ENCODE results near the gene MOB3A. TPM values are rescaled to one million over a fixed set of nuclear protein-coding genes. Genes with fewer than 3 reads are reported as not detected.

Gene MOB3A
- total RNA-seq, 1 donor from 2014 or later: 15.8 TPM

- no peaks in the 10 kb centered on the region for H3K27me3 ChIP-seq (ENCODE audit: control insufficient read depth, insufficient read depth, low read length)
- no peak overlapping the region for H3K4me3 ChIP-seq (ENCODE audit: low read depth, low read length)
- H3K36me3 ChIP-seq (ENCODE audit: control insufficient read depth, insufficient read depth, low read length): peaks cover 23% of the 10 kb centered on the region
- no peak for TF ChIP-seq CTCF (IDR thresholded peaks at IDR 0.05; ENCODE audit: insufficient read depth, low read length, severe bottlenecking)
- no peak for FAIRE-seq
- DNase-seq (ENCODE audit: low read depth): no peak
Observed at GRCh38 chr19:2083174-2083854, 12.8 kb downstream of the MOB3A start.

GRCh38 chr19:2081873-2082810 is 14.0 kb downstream of the MOB3A start:
- no peak overlapping the region for H3K4me3 ChIP-seq (ENCODE audit: low read depth, low read length)
- DNase-seq (ENCODE audit: low read depth) (no peak), FAIRE-seq (no peak)
- peaks cover 32% of the 10 kb centered on the region for H3K36me3 ChIP-seq (ENCODE audit: control insufficient read depth, insufficient read depth, low read length)
- H3K27me3 ChIP-seq (ENCODE audit: control insufficient read depth, insufficient read depth, low read length): no peaks in the 10 kb centered on the region
- no peak for TF ChIP-seq CTCF (IDR thresholded peaks at IDR 0.05; ENCODE audit: insufficient read depth, low read length, severe bottlenecking)

GRCh38 chr19:2080336-2080988 is 15.7 kb downstream of the MOB3A start:
- Histone ChIP-seq H3K27me3 (ENCODE audit: control insufficient read depth, insufficient read depth, low read length) (no peaks in the 10 kb centered on the region), H3K36me3 (ENCODE audit: control insufficient read depth, insufficient read depth, low read length) (peaks cover 40% of the 10 kb centered on the region), H3K4me3 (ENCODE audit: low read depth, low read length) (no peak overlapping the region)
- TF ChIP-seq CTCF (IDR thresholded peaks at IDR 0.05; ENCODE audit: insufficient read depth, low read length, severe bottlenecking): no peak
- FAIRE-seq: no peak
- DNase-seq (ENCODE audit: low read depth): peak; percentile 54

- DNase-seq (ENCODE audit: low read depth): no peak
- Histone ChIP-seq H3K27me3 (ENCODE audit: control insufficient read depth, insufficient read depth, low read length) (no peaks in the 10 kb centered on the region), H3K4me3 (ENCODE audit: low read depth, low read length) (no peak overlapping the region), H3K36me3 (ENCODE audit: control insufficient read depth, insufficient read depth, low read length) (peaks cover 42% of the 10 kb centered on the region)
- no peak for TF ChIP-seq CTCF (IDR thresholded peaks at IDR 0.05; ENCODE audit: insufficient read depth, low read length, severe bottlenecking)
- FAIRE-seq: no peak
Observed at GRCh38 chr19:2079865-2080301, 16.2 kb downstream of the MOB3A start.

GRCh38 chr19:2079076-2079864 is 16.9 kb downstream of the MOB3A start:
- Histone ChIP-seq H3K4me3 (ENCODE audit: low read depth, low read length) (no peak overlapping the region), H3K36me3 (ENCODE audit: control insufficient read depth, insufficient read depth, low read length) (peaks cover 42% of the 10 kb centered on the region), H3K27me3 (ENCODE audit: control insufficient read depth, insufficient read depth, low read length) (no peaks in the 10 kb centered on the region)
- FAIRE-seq (no peak), DNase-seq (ENCODE audit: low read depth) (no peak)
- no peak for TF ChIP-seq CTCF (IDR thresholded peaks at IDR 0.05; ENCODE audit: insufficient read depth, low read length, severe bottlenecking)

All from bronchial epithelial cell (primary cell).